ENCODE measurements around the gene MT1G. TPM values are rescaled to one million over a fixed set of nuclear protein-coding genes. Genes with fewer than 3 reads are reported as not detected.

The MT1G gene
- total and polyA plus RNA-seq, 11 donors = 1.4 to 19.1 (median 6.6) TPM; not detected in 7

DNA sequence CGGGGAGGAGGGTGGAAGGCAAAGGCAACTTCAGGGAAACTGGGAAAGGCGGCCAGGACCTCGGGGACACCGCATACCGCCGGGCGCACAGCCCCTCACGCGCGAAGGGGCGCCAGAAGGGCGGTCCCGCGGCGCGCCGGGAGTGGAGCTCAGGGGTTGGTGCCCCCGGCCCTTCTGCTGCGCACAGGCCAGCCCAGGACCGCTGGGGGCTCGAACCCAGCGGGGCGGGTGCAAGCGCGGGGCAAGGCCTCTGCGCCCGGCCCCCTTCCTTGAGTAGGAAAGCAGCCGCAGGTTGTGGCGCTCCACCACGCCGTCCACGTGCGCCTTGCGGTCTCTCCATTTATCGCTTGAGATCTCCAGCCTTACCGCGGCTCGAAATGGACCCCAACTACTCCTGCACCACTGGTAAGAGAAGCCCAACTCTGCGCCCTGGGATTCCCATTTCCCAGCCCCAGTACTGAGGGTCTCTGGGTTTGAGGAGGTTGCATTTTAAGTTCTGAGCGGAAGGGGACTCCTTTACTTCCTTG is 32.4 kb downstream of the MT1G start:
- no peak for ATAC-seq
- peaks cover 0 to 83% (median 29%) of the 10 kb centered on the region in 9 donors for H3K27me3 ChIP-seq
- no peaks in the 10 kb centered on the region for H3K36me3 ChIP-seq
- no peak for DNase-seq
- peak overlapping the region in 6 of 12 donors; percentile 4 to 28 (median 19) for H3K4me3 ChIP-seq
- H3K27ac ChIP-seq = no peak overlapping the region
- no peaks in the 10 kb centered on the region for H3K9me3 ChIP-seq
- intact Hi-C loops (cut with DNase I) = loop anchor here in 1 of 10 donors (5.0 kb wide), 1 partner anchor 47 kb away; the partner anchor contains the start of gene MT1X
- H3K4me1 ChIP-seq = peaks cover 0 to 38% (median 17%) of the 10 kb centered on the region in 12 donors
- WGBS, 4 donors = 11 to 42% (median 23%) methylated on average over 36 to 40 of the region's 40 CpGs
- TF ChIP-seq POLR2A (IDR thresholded peaks at IDR 0.05) = no peak
- TF ChIP-seq, protein P1, sequence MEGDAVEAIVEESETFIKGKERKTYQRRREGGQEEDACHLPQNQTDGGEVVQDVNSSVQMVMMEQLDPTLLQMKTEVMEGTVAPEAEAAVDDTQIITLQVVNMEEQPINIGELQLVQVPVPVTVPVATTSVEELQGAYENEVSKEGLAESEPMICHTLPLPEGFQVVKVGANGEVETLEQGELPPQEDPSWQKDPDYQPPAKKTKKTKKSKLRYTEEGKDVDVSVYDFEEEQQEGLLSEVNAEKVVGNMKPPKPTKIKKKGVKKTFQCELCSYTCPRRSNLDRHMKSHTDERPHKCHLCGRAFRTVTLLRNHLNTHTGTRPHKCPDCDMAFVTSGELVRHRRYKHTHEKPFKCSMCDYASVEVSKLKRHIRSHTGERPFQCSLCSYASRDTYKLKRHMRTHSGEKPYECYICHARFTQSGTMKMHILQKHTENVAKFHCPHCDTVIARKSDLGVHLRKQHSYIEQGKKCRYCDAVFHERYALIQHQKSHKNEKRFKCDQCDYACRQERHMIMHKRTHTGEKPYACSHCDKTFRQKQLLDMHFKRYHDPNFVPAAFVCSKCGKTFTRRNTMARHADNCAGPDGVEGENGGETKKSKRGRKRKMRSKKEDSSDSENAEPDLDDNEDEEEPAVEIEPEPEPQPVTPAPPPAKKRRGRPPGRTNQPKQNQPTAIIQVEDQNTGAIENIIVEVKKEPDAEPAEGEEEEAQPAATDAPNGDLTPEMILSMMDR (IDR thresholded peaks at IDR 0.05) = no peak

- peaks cover 0 to 79% (median 29%) of the 10 kb centered on the region in 9 donors for H3K27me3 ChIP-seq
Observed at GRCh38 chr16:56634715-56635440, 33.0 kb downstream of the MT1G start.

GRCh38 chr16:56633535-56633934 is 34.3 kb downstream of the MT1G start:
- H3K9me3 ChIP-seq = no peaks in the 10 kb centered on the region
- H3K4me1 ChIP-seq = peaks cover 0 to 37% (median 12%) of the 10 kb centered on the region in 12 donors
- H3K27me3 ChIP-seq = peaks cover 0 to 66% (median 22%) of the 10 kb centered on the region in 9 donors
- peak overlapping the region in 1 of 12 donors; percentile 68 for H3K27ac ChIP-seq
- ATAC-seq (no peak), DNase-seq (no peak)
- 57 to 83% (median 76%) methylated on average over 7 of the region's 7 CpGs for WGBS, 4 donors
- TF ChIP-seq, protein P1 (IDR thresholded peaks at IDR 0.05) = no peak
- no peak for TF ChIP-seq POLR2A (IDR thresholded peaks at IDR 0.05)
- peak overlapping the region in 8 of 12 donors; percentile 46 to 75 (median 60) for H3K4me3 ChIP-seq
- intact Hi-C loops (cut with DNase I) = loop anchor here in 1 of 10 donors (2.0 kb wide), 1 partner anchor 27 kb away; no protein-coding TSS in a partner anchor
- no peaks in the 10 kb centered on the region for H3K36me3 ChIP-seq

More at GRCh38 chr16:56634715-56635440, 33.0 kb downstream of the MT1G start:
- Histone ChIP-seq H3K4me3 (peak overlapping the region in 6 of 12 donors; percentile 4 to 28 (median 19)), H3K27ac (no peak overlapping the region), H3K4me1 (peaks cover 0 to 38% (median 17%) of the 10 kb centered on the region in 12 donors), H3K9me3 (no peaks in the 10 kb centered on the region), H3K36me3 (no peaks in the 10 kb centered on the region)
- DNase-seq = peak in 1 of 5 donors; percentile 60
- intact Hi-C loops (cut with DNase I) = loop anchor here in 1 of 10 donors (5.0 kb wide), 1 partner anchor 47 kb away; the partner anchor contains the start of gene MT1X
- ATAC-seq = no peak
- TF ChIP-seq, protein P1 (IDR thresholded peaks at IDR 0.05) = no peak
- no peak for TF ChIP-seq POLR2A (IDR thresholded peaks at IDR 0.05)
- WGBS, 4 donors = 17 to 34% (median 32%) methylated on average over 47 of the region's 47 CpGs

DNA sequence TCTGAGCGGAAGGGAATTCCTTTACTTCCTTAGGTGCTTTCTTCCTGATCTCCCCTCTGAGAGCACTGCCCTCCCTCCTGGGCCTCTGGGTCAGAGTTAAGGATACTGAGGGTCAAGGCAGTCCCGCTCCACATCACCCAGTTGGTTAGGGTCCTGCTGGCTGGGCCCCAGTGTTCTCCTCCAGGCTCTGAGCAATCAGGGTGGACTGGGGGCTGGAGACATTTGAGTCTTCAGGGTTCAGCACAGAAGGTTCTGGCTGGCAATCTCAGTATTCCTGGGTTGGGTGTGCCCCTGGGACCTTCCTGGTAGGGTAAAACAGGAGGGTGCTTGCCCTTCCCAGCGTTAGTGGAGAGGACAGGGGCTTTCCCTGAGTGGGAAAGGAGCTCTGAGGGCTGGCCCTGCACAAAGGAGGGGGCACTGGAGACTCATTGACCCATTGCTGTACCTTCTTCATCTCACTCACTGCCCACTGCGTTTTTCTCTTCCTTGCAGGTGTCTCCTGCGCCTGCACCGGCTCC is 35.0 kb downstream of the MT1G start:
- DNase-seq = no peak
- Histone ChIP-seq H3K4me3 (peak overlapping the region; percentile 28 to 75 (median 58)), H3K27ac (peak overlapping the region in 11 of 12 donors; percentile 25 to 81 (median 75)), H3K27me3 (peaks cover 0 to 59% (median 19%) of the 10 kb centered on the region in 9 donors), H3K36me3 (no peaks in the 10 kb centered on the region), H3K4me1 (peaks cover 0 to 31% (median 9%) of the 10 kb centered on the region in 12 donors), H3K9me3 (no peaks in the 10 kb centered on the region)
- intact Hi-C loops (cut with DNase I) = loop anchor here in 2 of 10 donors (1.0 to 2.0 kb wide), 2 partner anchors 26 to 49 kb away; partner anchors contain the start of gene MT1X (in 1 of the 2)
- 39 to 75% (median 61%) methylated on average over 5 to 6 of the region's 6 CpGs for WGBS, 4 donors
- ATAC-seq = no peak
- no peak for TF ChIP-seq POLR2A (IDR thresholded peaks at IDR 0.05)

All from heart left ventricle (tissue), 16 donors.